ENCODE results near the gene HOXB4.

HOXB4 gene

DNA sequence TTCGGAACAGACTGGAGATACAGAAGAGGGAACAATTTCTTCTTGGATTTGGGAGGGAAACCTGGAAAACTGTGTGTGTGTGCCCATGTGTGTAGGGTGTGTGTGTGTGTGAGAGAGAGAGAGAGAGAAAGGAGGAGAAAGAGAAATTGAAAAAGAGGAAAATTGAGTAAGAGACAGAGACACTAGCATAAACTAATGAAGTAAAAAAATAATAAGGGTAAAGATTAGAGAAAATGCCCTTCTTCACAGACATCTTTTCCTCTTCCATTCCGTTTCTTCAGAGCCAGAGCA is 19.4 kb downstream of the HOXB4 start:
- Histone ChIP-seq H3K9ac (ENCODE audit: low read length) (peak overlapping the region; percentile 59), H3K4me3 (ENCODE audit: low read depth in 1 of 2, low read length in 2 of 2) (peak overlapping the region in 1 of 2 donors; percentile 11), H3K27ac (ENCODE audit: low read depth, low read length) (peak overlapping the region; percentile 89), H3K36me3 (ENCODE audit: insufficient read depth, low read length) (no peaks in the 10 kb centered on the region), H3K9me3 (ENCODE audit: low read length) (no peaks in the 10 kb centered on the region), H3K27me3 (ENCODE audit: control insufficient read depth in 1 of 2, insufficient read depth in 2 of 2, low read length in 2 of 2) (no peaks in the 10 kb centered on the region), H3K4me1 (ENCODE audit: insufficient read depth, low read length) (peaks cover 83% of the 10 kb centered on the region)

GRCh38 chr17:48558057-48558830 is 19.9 kb downstream of the HOXB4 start:
- no peaks in the 10 kb centered on the region for H3K36me3 ChIP-seq (ENCODE audit: insufficient read depth, low read length)
- peak overlapping the region; percentile 89 for H3K27ac ChIP-seq (ENCODE audit: low read depth, low read length)
- H3K27me3 ChIP-seq (ENCODE audit: control insufficient read depth in 1 of 2, insufficient read depth in 2 of 2, low read length in 2 of 2), result no peaks in the 10 kb centered on the region
- peak overlapping the region; percentile 59 for H3K9ac ChIP-seq (ENCODE audit: low read length)
- no peaks in the 10 kb centered on the region for H3K9me3 ChIP-seq (ENCODE audit: low read length)
- H3K4me3 ChIP-seq (ENCODE audit: low read depth in 1 of 2, low read length in 2 of 2), result peak overlapping the region in 1 of 2 donors; percentile 11
- peaks cover 83% of the 10 kb centered on the region for H3K4me1 ChIP-seq (ENCODE audit: insufficient read depth, low read length)

GRCh38 chr17:48556576-48557401 is 21.4 kb downstream of the HOXB4 start:
- H3K4me1 ChIP-seq (ENCODE audit: insufficient read depth, low read length), result peaks cover 82% of the 10 kb centered on the region
- no peaks in the 10 kb centered on the region for H3K36me3 ChIP-seq (ENCODE audit: insufficient read depth, low read length)
- no peaks in the 10 kb centered on the region for H3K9me3 ChIP-seq (ENCODE audit: low read length)
- H3K27me3 ChIP-seq (ENCODE audit: control insufficient read depth in 1 of 2, insufficient read depth in 2 of 2, low read length in 2 of 2), result no peaks in the 10 kb centered on the region
- peak overlapping the region in 1 of 2 donors; percentile 21 for H3K4me3 ChIP-seq (ENCODE audit: low read depth in 1 of 2, low read length in 2 of 2)
- peak overlapping the region; percentile 89 for H3K27ac ChIP-seq (ENCODE audit: low read depth, low read length)
- peak overlapping the region; percentile 59 for H3K9ac ChIP-seq (ENCODE audit: low read length)

GRCh38 chr17:48556229-48556575 is 21.9 kb downstream of the HOXB4 start:
- peaks cover 80% of the 10 kb centered on the region for H3K4me1 ChIP-seq (ENCODE audit: insufficient read depth, low read length)

GRCh38 chr17:48555258-48556228 is 22.6 kb downstream of the HOXB4 start:
- peaks cover 75% of the 10 kb centered on the region for H3K4me1 ChIP-seq (ENCODE audit: insufficient read depth, low read length)
- H3K27me3 ChIP-seq (ENCODE audit: control insufficient read depth in 1 of 2, insufficient read depth in 2 of 2, low read length in 2 of 2), result no peaks in the 10 kb centered on the region
- peak overlapping the region; percentile 11 to 73 for H3K4me3 ChIP-seq (ENCODE audit: low read depth in 1 of 2, low read length in 2 of 2)
- no peaks in the 10 kb centered on the region for H3K36me3 ChIP-seq (ENCODE audit: insufficient read depth, low read length)
- H3K9ac ChIP-seq (ENCODE audit: low read length), result peak overlapping the region; percentile 69
- H3K27ac ChIP-seq (ENCODE audit: low read depth, low read length), result peak overlapping the region; percentile 99
- H3K9me3 ChIP-seq (ENCODE audit: low read length), result no peaks in the 10 kb centered on the region

More at GRCh38 chr17:48556229-48556575, 21.9 kb downstream of the HOXB4 start:
- peak overlapping the region; percentile 89 for H3K27ac ChIP-seq (ENCODE audit: low read depth, low read length)
- no peaks in the 10 kb centered on the region for H3K27me3 ChIP-seq (ENCODE audit: control insufficient read depth in 1 of 2, insufficient read depth in 2 of 2, low read length in 2 of 2)
- no peaks in the 10 kb centered on the region for H3K36me3 ChIP-seq (ENCODE audit: insufficient read depth, low read length)
- H3K4me3 ChIP-seq (ENCODE audit: low read depth in 1 of 2, low read length in 2 of 2), result peak overlapping the region; percentile 11 to 35
- peak overlapping the region; percentile 50 for H3K9ac ChIP-seq (ENCODE audit: low read length)
- H3K9me3 ChIP-seq (ENCODE audit: low read length), result no peaks in the 10 kb centered on the region

GRCh38 chr17:48554412-48555257 is 23.5 kb downstream of the HOXB4 start:
- Histone ChIP-seq H3K36me3 (ENCODE audit: insufficient read depth, low read length) (peaks cover 7% of the 10 kb centered on the region), H3K4me3 (ENCODE audit: low read depth in 1 of 2, low read length in 2 of 2) (peak overlapping the region; percentile 36 to 73), H3K27ac (ENCODE audit: low read depth, low read length) (peak overlapping the region; percentile 99), H3K27me3 (ENCODE audit: control insufficient read depth in 1 of 2, insufficient read depth in 2 of 2, low read length in 2 of 2) (no peaks in the 10 kb centered on the region), H3K9me3 (ENCODE audit: low read length) (no peaks in the 10 kb centered on the region), H3K9ac (ENCODE audit: low read length) (peak overlapping the region; percentile 69), H3K4me1 (ENCODE audit: insufficient read depth, low read length) (peaks cover 75% of the 10 kb centered on the region)

GRCh38 chr17:48553826-48554225 is 24.3 kb downstream of the HOXB4 start:
- Histone ChIP-seq H3K9me3 (ENCODE audit: low read length) (no peaks in the 10 kb centered on the region), H3K4me3 (ENCODE audit: low read depth in 1 of 2, low read length in 2 of 2) (peak overlapping the region in 1 of 2 donors; percentile 73), H3K27ac (ENCODE audit: low read depth, low read length) (peak overlapping the region; percentile 99), H3K4me1 (ENCODE audit: insufficient read depth, low read length) (peaks cover 74% of the 10 kb centered on the region), H3K27me3 (ENCODE audit: control insufficient read depth in 1 of 2, insufficient read depth in 2 of 2, low read length in 2 of 2) (no peaks in the 10 kb centered on the region), H3K36me3 (ENCODE audit: insufficient read depth, low read length) (peaks cover 7% of the 10 kb centered on the region), H3K9ac (ENCODE audit: low read length) (peak overlapping the region; percentile 69)

GRCh38 chr17:48553190-48553547 is 25.0 kb downstream of the HOXB4 start:
- Histone ChIP-seq H3K36me3 (ENCODE audit: insufficient read depth, low read length) (peaks cover 7% of the 10 kb centered on the region), H3K27me3 (ENCODE audit: control insufficient read depth in 1 of 2, insufficient read depth in 2 of 2, low read length in 2 of 2) (no peaks in the 10 kb centered on the region), H3K27ac (ENCODE audit: low read depth, low read length) (peak overlapping the region; percentile 99), H3K4me1 (ENCODE audit: insufficient read depth, low read length) (peaks cover 74% of the 10 kb centered on the region), H3K9me3 (ENCODE audit: low read length) (no peaks in the 10 kb centered on the region), H3K4me3 (ENCODE audit: low read depth in 1 of 2, low read length in 2 of 2) (peak overlapping the region in 1 of 2 donors; percentile 25), H3K9ac (ENCODE audit: low read length) (peak overlapping the region; percentile 61)

GRCh38 chr17:48552466-48553189 is 25.5 kb downstream of the HOXB4 start:
- Histone ChIP-seq H3K27me3 (ENCODE audit: control insufficient read depth in 1 of 2, insufficient read depth in 2 of 2, low read length in 2 of 2) (no peaks in the 10 kb centered on the region), H3K9ac (ENCODE audit: low read length) (peak overlapping the region; percentile 61)

More at GRCh38 chr17:48552466-48553189, 25.5 kb downstream of the HOXB4 start:
- Histone ChIP-seq H3K4me3 (ENCODE audit: low read depth in 1 of 2, low read length in 2 of 2) (peak overlapping the region; percentile 2 to 41), H3K9me3 (ENCODE audit: low read length) (no peaks in the 10 kb centered on the region), H3K27ac (ENCODE audit: low read depth, low read length) (peak overlapping the region; percentile 99), H3K36me3 (ENCODE audit: insufficient read depth, low read length) (peaks cover 7% of the 10 kb centered on the region), H3K4me1 (ENCODE audit: insufficient read depth, low read length) (peaks cover 74% of the 10 kb centered on the region)
